Measurements from ENCODE around the gene KCNC3. TPM values are rescaled to one million over a fixed set of nuclear protein-coding genes. Genes with fewer than 3 reads are reported as not detected.

The KCNC3 gene
- total and polyA plus RNA-seq, 7 experiments from 2014 or later = 1.9 to 11.1 (median 2.4) TPM; not detected in 2

DNA sequence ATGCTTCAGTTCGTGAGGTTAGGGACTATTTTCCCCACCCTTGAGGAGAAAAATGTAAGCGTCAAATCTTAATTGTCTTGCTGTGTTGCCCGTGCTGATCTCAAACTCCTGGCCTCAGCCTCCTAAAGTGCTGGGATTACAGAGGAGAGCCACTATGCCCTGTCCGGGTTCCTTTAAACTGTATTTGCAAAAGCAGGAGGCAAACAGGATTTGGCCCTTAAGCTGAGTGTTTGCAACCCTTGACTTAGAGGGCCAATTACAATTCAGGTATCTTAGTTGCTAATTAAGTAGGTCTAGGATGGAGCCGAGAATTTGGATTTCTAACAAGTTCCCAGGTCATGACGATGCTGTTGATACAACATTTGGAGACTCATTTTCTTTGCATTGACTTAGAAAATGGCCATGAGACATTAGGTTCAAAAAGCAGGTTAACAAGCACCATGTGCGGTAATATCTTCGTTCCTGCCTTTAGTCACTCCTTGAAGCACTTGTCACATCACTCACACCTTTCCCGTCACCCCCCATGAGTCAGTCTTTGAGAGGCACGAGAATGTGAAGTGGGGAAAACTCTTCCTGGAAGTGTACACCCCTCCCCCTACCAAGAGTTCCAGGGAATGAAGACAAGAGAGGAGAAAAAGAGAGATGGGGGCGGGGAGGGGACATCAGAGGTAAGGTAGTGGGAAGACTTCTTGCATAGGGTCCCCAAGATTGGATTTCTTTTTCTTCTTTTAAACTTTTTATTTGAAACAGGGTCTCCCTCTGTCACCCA is 33.7 kb upstream of the KCNC3 start:
- CTCF ChIA-PET = interaction anchor here (0.6 kb wide), 1 partner anchor 175 kb away, joined by 3 read pairs; no protein-coding TSS in a partner anchor
- no peaks in the 10 kb centered on the region for H3K9me3 ChIP-seq (ENCODE audit: control insufficient read depth in 2 of 3, low read length in 3 of 3)
- H3K9me3 Mint-ChIP-seq = peaks cover 0 to 4% (median 0%) of the 10 kb centered on the region in 11 donors
- no peaks in the 10 kb centered on the region for H3K27me3 Mint-ChIP-seq
- peak overlapping the region in 8 of 10 donors; percentile 16 to 76 (median 49) for H3K4me3 Mint-ChIP-seq
- H3K27ac ChIP-seq (ENCODE audit: low read depth, low read length) = no peak overlapping the region
- POLR2A ChIA-PET = interaction anchor here (0.6 to 1.5 kb wide), 2 partner anchors 148 to 443 kb away, joined by 3 to 4 read pairs; partner anchors contain the start of gene JOSD2
- ATAC-seq (no peak), DNase-seq (no peak)
- H3K4me1 ChIP-seq (ENCODE audit: control insufficient read depth in 2 of 2, insufficient read depth in 2 of 2, low read length in 2 of 2) = peaks cover 7 to 27% of the 10 kb centered on the region in 2 donors
- H3K4me1 Mint-ChIP-seq = peaks cover 30 to 84% (median 70%) of the 10 kb centered on the region in 7 donors
- no peaks in the 10 kb centered on the region for H3K36me3 ChIP-seq (ENCODE audit: control insufficient read depth in 2 of 3, insufficient read depth in 3 of 3, low read length in 3 of 3)
- peak overlapping the region in 8 of 9 donors; percentile 17 to 93 (median 68) for H3K27ac Mint-ChIP-seq
- H3K27me3 ChIP-seq (ENCODE audit: control insufficient read depth in 2 of 2, insufficient read depth in 2 of 2, low read length in 2 of 2) = no peaks in the 10 kb centered on the region
- H3K36me3 Mint-ChIP-seq = peaks cover 0 to 10% (median 0%) of the 10 kb centered on the region in 5 donors
- intact Hi-C loops (cut with micrococcal nuclease) = loop anchor here in 1 of 2 donors (10.0 kb wide), 1 partner anchor 548 kb away; the partner anchor contains the start of genes FUZ and MED25
- H3K4me3 ChIP-seq (ENCODE audit: low read length) = no peak overlapping the region

DNA sequence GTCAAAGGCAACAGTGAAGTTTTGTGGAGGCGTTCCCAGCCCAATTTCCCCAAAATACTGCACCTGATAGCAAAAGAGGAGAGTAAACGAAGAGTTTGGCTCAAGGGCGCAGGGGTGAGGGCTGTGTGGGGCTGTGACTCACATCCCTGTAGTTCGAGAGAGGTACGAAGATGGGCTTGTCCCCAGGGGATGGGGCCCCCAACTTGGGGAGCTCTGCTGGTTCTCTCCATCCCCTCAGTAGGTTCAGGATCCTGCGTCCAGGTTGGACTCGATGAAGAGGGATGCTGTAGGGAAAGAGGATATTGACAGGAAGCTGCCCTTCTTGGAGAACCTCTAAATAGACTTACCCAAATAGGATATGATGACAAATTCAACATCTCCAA is 32.8 kb upstream of the KCNC3 start:
- H3K4me1 Mint-ChIP-seq = peaks cover 30 to 82% (median 71%) of the 10 kb centered on the region in 7 donors
- Histone ChIP-seq H3K4me1 (ENCODE audit: control insufficient read depth in 2 of 2, insufficient read depth in 2 of 2, low read length in 2 of 2) (peaks cover 7 to 27% of the 10 kb centered on the region in 2 donors), H3K4me3 (ENCODE audit: low read length) (no peak overlapping the region), H3K27ac (ENCODE audit: low read depth, low read length) (no peak overlapping the region), H3K27me3 (ENCODE audit: control insufficient read depth in 2 of 2, insufficient read depth in 2 of 2, low read length in 2 of 2) (no peaks in the 10 kb centered on the region), H3K9me3 (ENCODE audit: control insufficient read depth in 2 of 3, low read length in 3 of 3) (no peaks in the 10 kb centered on the region), H3K36me3 (ENCODE audit: control insufficient read depth in 2 of 3, insufficient read depth in 3 of 3, low read length in 3 of 3) (no peaks in the 10 kb centered on the region)
- H3K27ac Mint-ChIP-seq = peak overlapping the region in 4 of 9 donors; percentile 26 to 67 (median 52)
- peak overlapping the region in 3 of 10 donors; percentile 1 to 5 (median 2) for H3K4me3 Mint-ChIP-seq
- H3K9me3 Mint-ChIP-seq = peaks cover 0 to 4% (median 0%) of the 10 kb centered on the region in 11 donors
- no peak for DNase-seq
- peaks cover 0 to 10% (median 0%) of the 10 kb centered on the region in 5 donors for H3K36me3 Mint-ChIP-seq
- CTCF ChIA-PET = no interaction called here
- ATAC-seq = no peak
- intact Hi-C loops (cut with micrococcal nuclease) = loop anchor here in 1 of 2 donors (10.0 kb wide), 1 partner anchor 547 kb away; the partner anchor contains the start of genes FUZ and MED25
- POLR2A ChIA-PET = interaction anchor here (1.0 kb wide), 1 partner anchor 13 kb away, joined by 3 read pairs; no protein-coding TSS in a partner anchor
- no peaks in the 10 kb centered on the region for H3K27me3 Mint-ChIP-seq

DNA sequence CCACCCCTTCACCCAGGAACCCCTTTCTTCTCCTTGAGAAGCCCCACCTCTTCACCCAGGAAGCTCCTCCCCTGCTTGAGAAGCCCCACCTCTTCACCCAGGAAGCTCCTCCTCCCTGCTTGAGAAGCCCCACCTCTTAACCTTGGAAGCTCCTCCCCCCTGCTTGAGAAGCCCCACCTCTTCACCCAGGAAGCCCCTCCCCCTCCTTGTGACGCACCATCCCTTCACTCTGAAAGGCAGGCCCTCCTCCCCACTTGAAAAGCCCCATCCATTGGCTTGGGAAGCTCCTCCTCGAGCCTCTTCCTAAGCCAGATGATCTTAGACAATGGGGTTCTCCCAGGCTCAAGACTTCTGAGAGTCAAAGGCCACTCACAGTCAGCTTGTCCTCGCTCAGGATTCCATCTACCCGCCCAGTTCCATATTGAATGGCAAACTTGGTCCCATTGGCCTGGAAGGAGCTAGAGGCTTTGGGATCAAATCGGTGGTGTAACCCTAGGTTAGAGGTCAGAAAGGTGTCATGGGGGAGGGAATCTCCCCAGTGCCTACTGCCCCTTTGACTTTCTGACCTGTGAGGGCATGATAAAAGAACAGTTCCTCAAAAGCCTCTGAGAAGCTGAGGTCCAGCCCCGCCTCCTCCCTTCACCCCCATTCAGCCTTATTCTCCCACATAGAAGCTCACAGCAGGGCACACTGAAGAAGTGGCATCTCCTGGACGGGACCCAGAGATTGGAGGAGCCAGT is 32.3 kb upstream of the KCNC3 start:
- POLR2A ChIA-PET = interaction anchor here (1.0 kb wide), 1 partner anchor 13 kb away, joined by 3 read pairs; no protein-coding TSS in a partner anchor
- peaks cover 0 to 4% (median 0%) of the 10 kb centered on the region in 11 donors for H3K9me3 Mint-ChIP-seq
- no peak overlapping the region for H3K27ac ChIP-seq (ENCODE audit: low read depth, low read length)
- ATAC-seq (no peak), DNase-seq (no peak)
- H3K9me3 ChIP-seq (ENCODE audit: control insufficient read depth in 2 of 3, low read length in 3 of 3) = no peaks in the 10 kb centered on the region
- no peaks in the 10 kb centered on the region for H3K36me3 ChIP-seq (ENCODE audit: control insufficient read depth in 2 of 3, insufficient read depth in 3 of 3, low read length in 3 of 3)
- CTCF ChIA-PET = interaction anchor here (0.7 kb wide), 2 partner anchors 59 to 195 kb away, joined by 3 read pairs; no protein-coding TSS in a partner anchor
- H3K4me1 Mint-ChIP-seq = peaks cover 30 to 84% (median 73%) of the 10 kb centered on the region in 7 donors
- intact Hi-C loops (cut with micrococcal nuclease) = loop anchor here in 1 of 2 donors (10.0 kb wide), 1 partner anchor 547 kb away; the partner anchor contains the start of genes FUZ and MED25
- peak overlapping the region in 6 of 9 donors; percentile 26 to 67 (median 52) for H3K27ac Mint-ChIP-seq
- H3K4me3 Mint-ChIP-seq = no peak overlapping the region
- peaks cover 0 to 10% (median 0%) of the 10 kb centered on the region in 5 donors for H3K36me3 Mint-ChIP-seq
- peaks cover 7 to 27% of the 10 kb centered on the region in 2 donors for H3K4me1 ChIP-seq (ENCODE audit: control insufficient read depth in 2 of 2, insufficient read depth in 2 of 2, low read length in 2 of 2)
- H3K27me3 ChIP-seq (ENCODE audit: control insufficient read depth in 2 of 2, insufficient read depth in 2 of 2, low read length in 2 of 2) = no peaks in the 10 kb centered on the region
- H3K27me3 Mint-ChIP-seq = no peaks in the 10 kb centered on the region
- no peak overlapping the region for H3K4me3 ChIP-seq (ENCODE audit: low read length)

DNA sequence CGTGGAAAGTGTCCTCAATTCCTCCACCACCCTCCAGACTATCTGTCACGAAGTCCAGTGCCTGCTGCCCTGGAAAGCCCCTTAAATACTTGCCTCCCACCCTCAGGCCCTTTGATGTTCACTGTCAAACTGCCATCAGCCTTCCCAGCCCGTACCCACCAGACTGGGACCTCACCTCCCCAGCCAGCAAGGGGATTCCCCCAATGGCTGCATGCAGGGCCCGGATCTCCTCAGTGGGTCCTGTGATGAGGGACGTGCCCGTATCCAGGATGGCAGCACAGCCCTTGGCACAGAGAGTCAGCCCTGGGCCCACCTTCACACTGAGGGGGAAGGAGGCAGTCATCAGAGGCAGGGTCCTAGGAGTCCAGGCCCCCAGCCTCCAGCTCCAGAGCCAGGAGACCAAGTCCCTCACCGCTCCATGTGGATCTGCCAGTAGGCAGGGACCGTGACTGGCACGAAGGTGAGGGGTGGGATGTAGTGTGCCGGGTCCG is 30.2 kb upstream of the KCNC3 start:
- no peaks in the 10 kb centered on the region for H3K27me3 Mint-ChIP-seq
- peaks cover 4 to 27% of the 10 kb centered on the region in 2 donors for H3K4me1 ChIP-seq (ENCODE audit: control insufficient read depth in 2 of 2, insufficient read depth in 2 of 2, low read length in 2 of 2)
- no peak overlapping the region for H3K4me3 ChIP-seq (ENCODE audit: low read length)
- H3K27ac Mint-ChIP-seq = peak overlapping the region in 8 of 9 donors; percentile 92 to 99 (median 97)
- H3K36me3 ChIP-seq (ENCODE audit: control insufficient read depth in 2 of 3, insufficient read depth in 3 of 3, low read length in 3 of 3) = no peaks in the 10 kb centered on the region
- H3K4me3 Mint-ChIP-seq = peak overlapping the region; percentile 88 to 95 (median 92)
- peaks cover 22 to 65% (median 55%) of the 10 kb centered on the region in 7 donors for H3K4me1 Mint-ChIP-seq
- intact Hi-C loops (cut with micrococcal nuclease) = no loop called here
- H3K27me3 ChIP-seq (ENCODE audit: control insufficient read depth in 2 of 2, insufficient read depth in 2 of 2, low read length in 2 of 2) = no peaks in the 10 kb centered on the region
- DNase-seq (no peak), ATAC-seq (no peak)
- no peaks in the 10 kb centered on the region for H3K9me3 ChIP-seq (ENCODE audit: control insufficient read depth in 2 of 3, low read length in 3 of 3)
- H3K9me3 Mint-ChIP-seq = peaks cover 0 to 4% (median 0%) of the 10 kb centered on the region in 11 donors
- peaks cover 0 to 9% (median 0%) of the 10 kb centered on the region in 5 donors for H3K36me3 Mint-ChIP-seq
- no peak overlapping the region for H3K27ac ChIP-seq (ENCODE audit: low read depth, low read length)
- ChIA-PET POLR2A (interaction anchor here (3.2 kb wide), 1 partner anchor 16 kb away, joined by 19 read pairs; the partner anchor contains the start of gene NR1H2), CTCF (no interaction called here)

GRCh38 chr19:50358483-50359327 is 29.5 kb upstream of the KCNC3 start:
- ATAC-seq (peak; percentile 33), DNase-seq (peak; percentile 55 to 83 (median 77))
- Mint-ChIP-seq H3K4me1 (peaks cover 22 to 61% (median 52%) of the 10 kb centered on the region in 7 donors), H3K36me3 (peaks cover 0 to 9% (median 0%) of the 10 kb centered on the region in 5 donors), H3K4me3 (peak overlapping the region; percentile 88 to 95 (median 92)), H3K27ac (peak overlapping the region; percentile 83 to 99 (median 96)), H3K9me3 (peaks cover 0 to 4% (median 0%) of the 10 kb centered on the region in 11 donors), H3K27me3 (no peaks in the 10 kb centered on the region)
- Histone ChIP-seq H3K36me3 (ENCODE audit: control insufficient read depth in 2 of 3, insufficient read depth in 3 of 3, low read length in 3 of 3) (no peaks in the 10 kb centered on the region), H3K4me1 (ENCODE audit: control insufficient read depth in 2 of 2, insufficient read depth in 2 of 2, low read length in 2 of 2) (peaks cover under 1 to 24% of the 10 kb centered on the region in 2 donors), H3K27ac (ENCODE audit: low read depth, low read length) (peak overlapping the region; percentile 90), H3K27me3 (ENCODE audit: control insufficient read depth in 2 of 2, insufficient read depth in 2 of 2, low read length in 2 of 2) (no peaks in the 10 kb centered on the region), H3K4me3 (ENCODE audit: low read length) (peak overlapping the region; percentile 78), H3K9me3 (ENCODE audit: control insufficient read depth in 2 of 3, low read length in 3 of 3) (no peaks in the 10 kb centered on the region)
- POLR2A ChIA-PET = interaction anchor here (0.7 to 3.2 kb wide), 8 partner anchors 10 to 429 kb away, joined by 3 to 19 read pairs (median 12); partner anchors contain the start of genes JOSD2, NR1H2 and POLD1
- intact Hi-C loops (cut with micrococcal nuclease) = loop anchor here (1.0 kb wide), 2 partner anchors 26 to 750 kb away; partner anchors contain the start of genes CTU1 (in 1 of the 2) and POLD1 (in 1 of the 2)
- CTCF ChIA-PET = interaction anchor here (1.6 to 2.3 kb wide), 2 partner anchors 30 to 197 kb away, joined by 4 to 12 read pairs; no protein-coding TSS in a partner anchor
